ENCODE measurements around the gene KCNH1.

The KCNH1 gene

DNA sequence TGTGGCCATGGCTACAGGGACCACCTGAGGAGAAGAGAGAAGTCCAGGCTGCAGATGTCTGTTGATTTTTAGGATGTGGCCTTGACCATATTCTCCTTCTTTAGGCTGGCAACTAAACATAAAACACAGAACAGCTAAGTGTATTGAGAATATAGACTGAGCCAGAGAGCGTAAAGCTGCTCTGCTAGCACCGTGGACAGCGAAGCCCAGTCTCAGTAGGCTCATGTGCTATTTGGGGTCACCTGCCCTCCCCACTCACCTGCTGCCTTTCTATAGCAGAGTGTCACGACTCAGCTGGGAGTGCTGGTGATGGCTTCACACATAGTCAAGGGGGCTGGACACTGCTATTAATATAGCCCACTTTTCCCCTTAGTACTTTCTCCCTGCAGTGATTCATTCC lies 278.5 kb downstream of the KCNH1 start:
- no peak for DNase-seq

GRCh38 chr1:210853276-210853675 lies 280.7 kb downstream of the KCNH1 start:
- no peak for DNase-seq

DNA sequence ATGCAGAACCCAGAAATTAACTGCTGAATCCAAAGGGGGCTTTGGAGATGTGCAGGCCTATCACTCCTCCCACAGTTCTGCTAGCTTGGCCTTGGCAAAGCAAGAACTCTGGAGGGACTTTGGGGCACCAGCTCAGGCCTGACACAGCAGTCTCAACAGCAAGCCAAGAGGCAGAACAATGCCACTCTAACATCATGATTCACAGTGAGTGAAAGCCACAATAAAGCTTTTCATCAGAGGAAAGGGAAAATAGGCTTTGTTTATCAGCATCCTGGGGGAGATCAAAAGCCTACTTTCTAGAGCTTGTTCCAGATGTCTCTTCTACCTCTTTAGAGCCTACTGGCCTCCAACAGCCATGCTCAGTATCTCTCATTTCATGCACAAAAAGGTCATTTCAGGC lies 283.4 kb downstream of the KCNH1 start:
- DNase-seq = no peak

DNA sequence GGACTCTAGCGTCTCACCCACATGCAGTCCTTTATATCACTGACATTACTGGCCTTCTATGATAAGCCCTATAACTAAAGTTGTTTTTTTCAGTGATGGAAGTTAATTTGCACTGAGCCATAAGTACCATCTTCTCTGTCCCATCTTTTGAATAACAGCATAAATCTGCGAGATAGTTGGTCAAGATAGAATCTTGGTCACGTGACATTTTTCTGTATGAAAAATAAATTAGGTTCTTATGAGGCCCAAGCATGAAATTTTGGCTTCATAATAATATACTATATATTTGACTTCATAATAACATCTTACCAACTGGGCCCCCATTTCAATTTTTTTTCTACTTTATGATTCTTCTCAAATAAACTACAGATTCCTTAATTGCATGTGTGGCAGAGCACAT lies 285.5 kb downstream of the KCNH1 start:
- DNase-seq = no peak

- DNase-seq = no peak
Observed at GRCh38 chr1:210841926-210842625, 291.9 kb downstream of the KCNH1 start.

DNA sequence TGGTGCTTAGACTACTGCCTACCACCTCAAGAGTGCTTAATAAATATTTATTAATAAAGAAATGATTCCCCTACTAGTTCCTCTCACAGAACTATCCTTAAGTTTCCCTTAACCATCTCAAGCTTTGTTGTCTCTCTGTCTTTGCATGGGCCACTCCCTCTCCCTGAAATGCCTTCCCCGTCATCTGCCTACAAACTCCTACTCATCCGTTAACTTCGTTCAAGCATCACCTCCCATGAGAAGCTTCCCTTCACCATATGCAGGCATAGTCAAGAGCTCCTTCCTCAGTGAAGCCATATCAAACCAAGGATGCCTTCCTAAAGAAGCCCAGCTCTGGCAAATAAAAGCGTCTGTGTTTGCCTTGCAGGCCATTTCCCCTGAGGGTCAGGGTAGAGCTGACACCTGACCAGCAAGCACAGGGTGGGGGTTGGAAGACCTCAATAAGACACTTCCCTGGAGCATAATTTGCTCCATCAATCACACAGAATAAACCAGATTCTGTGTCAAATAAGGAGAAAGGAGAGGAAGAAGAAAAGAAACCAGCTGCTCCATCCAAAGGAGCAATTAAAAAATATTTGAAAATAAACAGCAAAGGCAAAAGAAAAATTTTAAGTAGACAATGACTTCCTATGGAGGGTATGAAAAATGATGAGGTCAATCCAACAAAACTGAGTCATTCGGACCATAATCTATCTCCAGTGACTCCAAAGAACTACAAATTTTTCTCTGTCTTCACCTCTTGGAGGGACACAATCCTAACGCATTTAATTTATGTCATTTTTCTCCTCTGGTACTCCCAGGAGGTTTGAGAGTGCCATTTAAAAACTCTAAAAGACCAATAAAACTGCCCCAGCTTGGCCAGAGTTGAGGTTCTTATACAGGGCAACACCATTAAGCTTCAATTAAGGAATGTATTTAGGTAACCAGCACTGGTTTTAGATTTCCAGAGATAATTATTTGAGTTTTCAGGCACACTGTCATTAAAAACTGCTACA lies 303.6 kb downstream of the KCNH1 start:
- DNase-seq = no peak

- no peak for DNase-seq
Observed at GRCh38 chr1:210828996-210829596, 304.9 kb downstream of the KCNH1 start.

- no peak for DNase-seq
Observed at GRCh38 chr1:210827481-210827880, 306.5 kb downstream of the KCNH1 start.

GRCh38 chr1:210826686-210827085 lies 307.3 kb downstream of the KCNH1 start:
- no peak for DNase-seq

GRCh38 chr1:210822932-210823331 lies 311.0 kb downstream of the KCNH1 start:
- no peak for DNase-seq

DNA sequence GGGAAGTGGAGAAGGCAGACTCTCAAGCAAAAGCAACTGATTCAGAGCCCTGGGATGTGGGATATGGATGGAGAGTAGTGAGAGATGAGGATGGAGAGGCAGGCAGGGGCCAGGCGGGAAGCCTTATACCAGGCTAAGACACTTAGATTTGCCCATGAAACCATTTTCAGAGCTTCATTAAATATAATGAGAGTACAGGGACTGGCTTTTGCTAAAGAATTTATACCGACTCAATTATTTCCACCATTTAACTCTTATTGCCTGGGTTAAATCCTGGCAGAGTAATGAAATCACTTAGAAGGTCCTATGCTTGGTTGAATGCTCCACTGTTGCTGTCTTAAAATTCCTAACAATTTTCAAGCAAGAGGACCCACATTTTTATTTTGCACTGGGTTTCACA lies 311.7 kb downstream of the KCNH1 start:
- no peak for DNase-seq

DNA sequence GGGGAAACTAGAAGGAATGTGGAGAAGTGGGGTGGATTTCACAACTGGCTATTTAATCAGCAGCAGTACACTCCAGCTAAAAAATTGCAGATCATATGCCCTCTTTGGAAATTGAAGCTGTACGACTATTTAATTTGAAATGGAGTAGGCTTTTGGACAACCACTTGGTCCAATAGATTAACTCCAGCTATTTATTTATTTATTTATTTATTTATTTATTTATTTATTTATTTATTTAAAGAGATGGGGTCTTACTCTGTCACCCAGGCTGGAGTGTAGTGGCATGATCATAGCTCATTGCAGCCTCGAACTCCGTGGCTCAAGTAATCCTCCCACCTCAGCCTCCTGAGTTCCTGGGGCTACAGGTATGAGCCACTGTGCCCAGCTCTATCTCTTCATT lies 312.3 kb downstream of the KCNH1 start:
- DNase-seq = no peak

GRCh38 chr1:210819266-210819665 lies 314.7 kb downstream of the KCNH1 start:
- DNase-seq = no peak

DNA sequence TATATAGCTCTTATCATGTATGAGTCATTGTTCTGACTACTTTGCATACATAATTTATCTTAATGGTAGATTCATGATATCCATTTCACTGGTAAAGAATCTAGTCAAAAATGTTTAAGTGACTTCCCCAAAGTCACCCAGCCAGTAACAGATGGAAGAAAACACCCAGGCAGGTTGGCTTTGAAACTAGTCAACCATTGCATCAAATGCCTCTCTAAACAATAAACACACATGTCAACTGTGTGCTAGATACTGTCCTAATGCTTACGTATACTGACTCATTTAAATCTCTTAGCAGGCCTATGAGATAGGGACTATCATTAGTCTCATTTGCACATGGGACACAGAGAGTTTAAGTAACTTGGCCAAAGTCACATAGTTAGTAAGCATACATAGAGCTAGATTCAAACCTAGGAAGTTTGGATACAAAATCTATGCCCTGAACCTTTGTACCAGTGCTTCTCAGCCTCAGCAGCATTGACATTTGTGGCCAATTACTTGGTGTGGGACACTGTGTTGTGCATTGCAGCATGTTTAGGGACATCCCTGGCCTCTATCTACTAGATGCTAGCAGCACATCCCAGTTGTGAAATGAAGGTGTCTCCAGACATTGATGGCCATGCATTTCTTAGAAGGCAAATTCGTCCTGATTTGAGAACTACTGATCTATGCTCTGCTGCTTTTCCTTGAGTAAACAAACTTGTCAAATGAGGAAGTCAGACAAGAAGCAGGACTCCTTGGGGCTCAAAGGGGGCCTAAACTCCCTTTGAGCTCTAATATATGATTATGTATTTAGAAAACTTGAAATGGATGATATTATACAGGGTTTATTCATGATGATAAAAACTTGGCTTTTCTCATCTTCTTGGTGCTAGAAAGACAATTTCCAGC lies 316.3 kb downstream of the KCNH1 start:
- no peak for DNase-seq

GRCh38 chr1:210815641-210816550 lies 318.1 kb downstream of the KCNH1 start:
- no peak for DNase-seq

GRCh38 chr1:210814382-210815123 lies 319.4 kb downstream of the KCNH1 start:
- no peak for DNase-seq

GRCh38 chr1:210801501-210801900 lies 332.4 kb downstream of the KCNH1 start:
- DNase-seq = no peak

DNA sequence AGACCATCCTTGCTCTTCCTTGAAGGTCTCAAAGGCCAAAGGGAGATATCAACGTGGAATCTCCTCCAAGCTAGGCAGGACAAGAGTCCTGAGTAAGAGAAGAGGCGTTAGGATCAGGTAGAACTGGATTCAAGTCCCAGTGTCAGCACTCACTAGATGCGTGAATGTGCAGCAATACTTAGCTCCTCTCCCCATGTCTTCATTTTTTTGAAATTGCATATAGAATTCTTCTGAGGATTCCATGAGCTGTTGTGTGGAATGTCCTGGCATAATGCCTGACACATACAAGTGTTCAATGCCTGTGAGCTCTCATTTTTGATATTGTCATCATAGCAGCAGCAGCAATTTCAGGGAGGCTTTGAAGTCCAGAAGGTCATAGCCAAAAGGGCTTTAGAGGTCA lies 333.2 kb downstream of the KCNH1 start:
- no peak for DNase-seq

GRCh38 chr1:210800301-210800700 lies 333.6 kb downstream of the KCNH1 start:
- DNase-seq = no peak

DNA sequence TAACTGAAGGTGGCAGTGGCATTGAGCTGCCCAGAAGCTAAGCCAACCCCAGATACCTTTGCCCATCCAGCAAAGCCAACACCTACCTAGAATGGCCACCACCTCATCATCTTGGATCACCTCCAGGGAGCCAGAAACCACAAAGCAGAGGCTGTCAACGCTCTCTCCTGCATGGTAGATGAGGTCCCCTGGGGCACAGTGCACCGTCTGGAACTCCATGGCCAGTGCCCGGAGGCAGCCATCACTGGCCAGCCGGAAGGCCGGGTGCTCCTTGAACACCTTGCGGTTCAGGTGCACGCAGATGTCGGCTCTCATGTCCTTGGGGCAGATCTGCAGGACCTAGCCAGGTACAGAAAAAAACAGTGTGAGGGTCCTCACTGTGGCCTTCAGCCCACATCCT lies 336.5 kb downstream of the KCNH1 start:
- DNase-seq = no peak

GRCh38 chr1:210796421-210796820 lies 337.5 kb downstream of the KCNH1 start:
- DNase-seq = no peak
